ENCODE results near the gene NOXO1. TPM values are rescaled to one million over a fixed set of nuclear protein-coding genes. Genes with fewer than 3 reads are reported as not detected.
A peak's percentile ranks its signal among the peaks of the same experiment; 100 is the strongest.

The NOXO1 gene
- total and polyA plus RNA-seq, 5 donors: 0.29 TPM; not detected in 4

DNA sequence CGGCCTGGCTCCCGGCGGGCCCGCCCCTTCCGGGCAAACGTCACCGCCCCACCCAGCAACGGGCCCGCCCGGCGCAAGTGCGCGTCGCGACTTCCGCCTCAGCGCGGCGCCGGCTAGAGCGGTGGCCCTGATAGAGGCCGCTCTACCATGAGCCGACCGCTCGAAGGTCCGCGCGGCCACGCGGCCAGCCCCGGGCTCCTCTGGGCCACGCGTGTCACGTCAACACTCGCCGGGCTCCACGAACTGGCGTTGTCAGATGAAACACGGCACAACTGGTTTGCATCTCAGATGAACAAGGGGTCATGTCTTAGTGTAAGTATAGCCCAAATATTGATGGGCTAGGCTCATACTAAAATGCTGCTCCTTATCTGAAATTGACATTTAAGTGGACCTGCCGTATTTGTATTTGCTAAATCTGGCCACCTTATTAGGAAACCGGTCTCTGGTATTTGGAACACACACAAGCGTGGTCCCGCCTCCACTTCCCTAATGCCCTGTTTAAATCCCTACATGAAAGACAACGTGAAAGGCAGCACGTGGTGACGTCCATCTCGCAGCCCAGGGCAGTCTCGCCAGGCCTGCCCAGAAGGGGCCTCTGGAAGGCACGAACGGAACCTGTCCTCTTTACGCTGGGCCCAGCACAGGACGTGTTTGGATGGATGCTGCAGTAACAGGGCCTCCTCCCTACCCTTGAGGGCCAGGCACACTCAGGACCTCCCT, 28.7 kb upstream of the NOXO1 start, which contains the start of gene ZNF598:
TSS of gene ZNF598 (minus strand) at position 31 of the 720 bp plus-strand sequence.
- 1% methylated on average over 52 of the region's 52 CpGs for WGBS
- peak; percentile 87 to 95 (median 94) for DNase-seq
- intact Hi-C loops (cut with DNase I): no loop called here
- Histone ChIP-seq H3K4me1 (ENCODE audit: control insufficient read depth, insufficient read depth, low read length) (peaks cover 14% of the 10 kb centered on the region), H3K4me3 (ENCODE audit: low read length) (peak within 1 kb of the TSS; percentile 95), H3K9me3 (ENCODE audit: control insufficient read depth, low read length) (no peaks in the 10 kb centered on the region), H3K27ac (ENCODE audit: low read length) (peak within 1 kb of the TSS; percentile 84), H3K27me3 (ENCODE audit: control insufficient read depth, insufficient read depth) (no peaks in the 10 kb centered on the region)
- ATAC-seq: peak; percentile 93 to 96

DNA sequence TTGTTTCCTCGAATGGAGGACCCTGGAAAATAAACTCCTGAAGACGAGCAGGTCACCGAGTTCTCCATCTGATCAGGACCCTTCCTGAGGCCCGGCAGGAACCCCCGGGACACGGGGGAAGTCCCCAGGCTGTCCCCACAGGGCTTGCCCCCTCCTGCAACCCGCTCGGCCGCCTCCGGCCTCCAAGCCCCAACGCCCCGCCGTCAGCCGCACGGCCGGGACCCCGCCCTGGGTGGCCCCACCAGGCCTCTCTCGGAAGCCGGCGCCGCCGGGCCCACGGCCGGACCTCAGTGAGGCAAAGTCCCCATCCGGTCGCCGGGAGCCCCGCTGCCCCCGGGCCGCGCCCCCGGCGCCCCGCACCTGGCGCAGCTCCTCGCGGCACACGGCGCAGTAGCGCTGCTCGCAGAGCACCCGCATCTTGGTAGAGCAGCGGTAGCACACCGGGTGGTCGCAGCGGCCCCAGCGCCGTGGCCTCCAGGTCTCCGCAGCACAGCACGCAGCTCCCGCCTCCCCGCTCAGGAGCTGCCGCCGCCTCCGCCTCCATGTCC, 28.0 kb upstream of the NOXO1 start:
- peaks cover 14% of the 10 kb centered on the region for H3K4me1 ChIP-seq (ENCODE audit: control insufficient read depth, insufficient read depth, low read length)
- peak overlapping the region; percentile 95 for H3K4me3 ChIP-seq (ENCODE audit: low read length)
- peak overlapping the region; percentile 84 for H3K27ac ChIP-seq (ENCODE audit: low read length)
- H3K27me3 ChIP-seq (ENCODE audit: control insufficient read depth, insufficient read depth): no peaks in the 10 kb centered on the region
- ATAC-seq (peak; percentile 10 to 15), DNase-seq (peak in 1 of 3 donors; percentile 71)
- intact Hi-C loops (cut with DNase I): no loop called here
- H3K9me3 ChIP-seq (ENCODE audit: control insufficient read depth, low read length): no peaks in the 10 kb centered on the region
- under 1% methylated on average over 55 of the region's 55 CpGs for WGBS

DNA sequence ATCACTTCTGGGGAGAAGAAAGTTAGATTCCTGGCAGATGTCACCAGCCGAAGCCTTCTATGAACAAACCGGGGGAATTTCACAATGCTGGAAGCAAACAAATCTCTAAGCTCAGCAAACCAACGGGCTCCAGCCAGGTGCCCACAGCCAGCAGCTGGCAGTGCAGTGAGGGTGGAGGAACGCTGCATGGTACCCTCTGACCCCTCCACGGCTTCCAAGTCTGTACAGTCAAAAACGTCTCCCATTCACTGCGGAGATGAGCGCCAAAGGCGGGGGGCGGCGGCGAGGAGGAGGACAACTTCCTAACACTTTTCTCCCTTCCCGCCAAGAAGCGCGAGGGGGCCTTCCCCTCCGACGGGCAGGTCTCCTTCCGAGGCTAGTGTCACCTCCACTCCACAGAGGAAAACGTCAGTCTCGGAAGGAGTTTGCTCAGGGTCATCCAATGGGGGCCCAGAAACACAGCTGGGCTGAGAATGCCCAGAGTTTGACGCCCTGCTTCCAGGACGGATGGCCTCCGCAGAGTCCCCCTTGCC, 27.4 kb upstream of the NOXO1 start:
- Histone ChIP-seq H3K4me1 (ENCODE audit: control insufficient read depth, insufficient read depth, low read length) (peaks cover 14% of the 10 kb centered on the region), H3K4me3 (ENCODE audit: low read length) (peak overlapping the region; percentile 95), H3K27ac (ENCODE audit: low read length) (peak overlapping the region; percentile 84), H3K27me3 (ENCODE audit: control insufficient read depth, insufficient read depth) (no peaks in the 10 kb centered on the region), H3K9me3 (ENCODE audit: control insufficient read depth, low read length) (no peaks in the 10 kb centered on the region)
- DNase-seq (peak in 1 of 3 donors; percentile 43), ATAC-seq (no peak)
- intact Hi-C loops (cut with DNase I): no loop called here
- 4% methylated on average over 23 of the region's 23 CpGs for WGBS

DNA sequence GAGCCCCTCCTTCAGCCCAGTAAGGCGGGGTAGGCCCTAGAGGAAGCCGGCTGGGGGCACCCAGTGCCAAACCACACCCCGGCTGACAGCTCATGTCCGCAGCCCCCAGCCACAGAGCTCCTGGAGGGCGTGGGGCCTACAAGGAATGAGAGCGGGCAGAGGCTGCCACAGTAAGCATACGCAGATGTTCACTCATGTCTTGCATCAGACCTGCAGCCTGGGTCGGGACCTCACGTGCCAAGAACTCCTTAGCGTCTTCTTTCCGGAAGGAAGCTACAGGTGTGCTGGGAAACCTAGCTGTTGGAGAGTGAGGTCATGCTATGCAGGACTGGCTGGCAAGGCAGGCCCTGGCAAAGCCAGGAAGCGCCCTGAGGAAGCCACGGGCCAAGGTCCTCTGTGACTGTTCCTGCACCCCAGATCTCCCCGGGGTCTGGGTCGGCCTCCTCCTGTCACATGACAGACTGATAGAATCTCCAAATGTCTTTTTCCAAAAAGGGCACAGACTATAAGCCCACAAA, 26.8 kb upstream of the NOXO1 start:
- no peak for ATAC-seq
- 47% methylated on average over 15 of the region's 15 CpGs for WGBS
- no peak overlapping the region for H3K27ac ChIP-seq (ENCODE audit: low read length)
- DNase-seq: peak in 1 of 3 donors; percentile 71
- no peak overlapping the region for H3K4me3 ChIP-seq (ENCODE audit: low read length)
- intact Hi-C loops (cut with DNase I): no loop called here
- no peaks in the 10 kb centered on the region for H3K27me3 ChIP-seq (ENCODE audit: control insufficient read depth, insufficient read depth)
- no peaks in the 10 kb centered on the region for H3K9me3 ChIP-seq (ENCODE audit: control insufficient read depth, low read length)
- H3K4me1 ChIP-seq (ENCODE audit: control insufficient read depth, insufficient read depth, low read length): peaks cover 14% of the 10 kb centered on the region

DNA sequence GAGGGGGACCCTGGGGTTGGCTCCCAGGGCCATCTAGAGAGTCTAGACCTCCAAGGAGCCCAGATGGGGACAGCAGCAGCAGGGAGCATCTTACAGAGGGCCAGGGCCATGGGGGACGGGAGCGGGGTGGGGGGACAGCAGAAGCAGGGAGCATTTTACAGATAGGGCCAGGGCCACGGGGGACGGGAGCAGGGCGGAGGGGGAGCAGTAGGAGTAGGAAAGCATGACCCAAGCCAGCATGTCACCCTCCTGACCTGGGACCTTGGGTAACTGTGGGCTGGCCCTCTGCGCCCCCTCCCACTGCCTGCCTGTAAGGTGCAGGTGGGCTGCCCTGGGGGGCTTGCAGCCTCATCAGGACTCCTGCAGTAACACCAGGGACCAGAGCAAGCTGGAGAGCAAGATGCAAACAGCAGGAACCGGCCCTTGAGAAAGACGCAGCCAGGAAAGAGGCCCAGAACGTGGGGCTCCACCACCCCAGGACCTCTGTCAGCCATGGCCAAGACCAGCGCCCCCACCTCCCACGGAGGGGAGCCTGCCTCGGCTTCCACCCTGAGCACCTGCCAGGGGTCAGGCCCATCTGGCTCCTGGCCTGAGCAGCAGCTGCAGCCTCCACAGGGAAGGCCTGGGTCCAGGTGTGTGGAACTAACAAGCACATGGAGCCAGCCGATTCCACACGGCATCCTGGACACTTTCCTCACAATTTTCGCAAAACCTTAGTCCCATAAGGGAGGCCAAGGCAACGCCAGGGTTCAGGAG, 26.0 kb upstream of the NOXO1 start:
- Histone ChIP-seq H3K4me1 (ENCODE audit: control insufficient read depth, insufficient read depth, low read length) (peaks cover 14% of the 10 kb centered on the region), H3K27me3 (ENCODE audit: control insufficient read depth, insufficient read depth) (no peaks in the 10 kb centered on the region), H3K27ac (ENCODE audit: low read length) (no peak overlapping the region), H3K9me3 (ENCODE audit: control insufficient read depth, low read length) (no peaks in the 10 kb centered on the region), H3K4me3 (ENCODE audit: low read length) (no peak overlapping the region)
- ATAC-seq (no peak), DNase-seq (peak in 1 of 3 donors; percentile 53)
- WGBS: 75% methylated on average over 16 of the region's 16 CpGs
- intact Hi-C loops (cut with DNase I): no loop called here

DNA sequence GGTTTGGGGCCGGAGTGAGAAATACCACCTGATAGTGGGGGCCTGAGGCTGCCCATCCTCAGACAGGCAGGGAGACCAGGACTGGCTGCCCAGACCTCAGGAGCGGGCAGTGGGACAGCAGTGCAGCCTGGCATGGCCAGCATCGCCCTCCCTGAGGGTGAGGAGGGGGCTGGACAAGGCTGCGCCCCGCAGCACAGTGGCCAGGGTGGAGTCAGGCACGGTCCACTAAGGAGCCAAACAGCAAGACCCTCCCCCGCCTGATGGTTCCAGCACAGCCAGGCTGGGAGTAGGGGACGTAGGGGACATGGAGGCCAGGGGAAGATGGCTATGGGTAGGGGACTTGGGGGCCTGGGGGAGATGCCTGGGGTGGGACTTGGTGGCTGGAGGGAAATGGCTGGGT, 25.0 kb upstream of the NOXO1 start:
- no peak overlapping the region for H3K4me3 ChIP-seq (ENCODE audit: low read length)
- H3K9me3 ChIP-seq (ENCODE audit: control insufficient read depth, low read length): no peaks in the 10 kb centered on the region
- 89% methylated on average over 8 of the region's 8 CpGs for WGBS
- no peak overlapping the region for H3K27ac ChIP-seq (ENCODE audit: low read length)
- peaks cover 14% of the 10 kb centered on the region for H3K4me1 ChIP-seq (ENCODE audit: control insufficient read depth, insufficient read depth, low read length)
- no peak for ATAC-seq
- intact Hi-C loops (cut with DNase I): no loop called here
- peak in 1 of 3 donors; percentile 41 for DNase-seq
- no peaks in the 10 kb centered on the region for H3K27me3 ChIP-seq (ENCODE audit: control insufficient read depth, insufficient read depth)

DNA sequence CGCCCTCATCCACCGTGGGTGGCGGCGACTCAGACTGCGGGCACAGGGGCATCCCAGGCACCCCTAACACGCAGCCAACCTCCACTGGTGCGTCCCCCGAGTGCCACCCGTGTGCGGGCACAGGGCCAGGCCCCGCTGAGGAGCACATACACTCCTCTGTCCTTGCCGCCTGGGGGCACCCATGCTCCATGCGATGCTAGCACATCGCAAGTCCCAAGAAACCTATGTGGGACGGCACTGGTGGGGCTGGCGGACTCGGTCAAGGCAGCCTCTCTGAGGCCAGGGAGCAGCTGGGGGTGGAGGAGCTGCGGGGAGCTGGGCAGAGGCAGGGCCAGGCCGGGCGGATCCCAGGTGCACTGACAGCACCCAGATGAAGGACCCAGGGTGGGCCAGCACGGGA, 24.4 kb upstream of the NOXO1 start:
- no peak for ATAC-seq
- no peaks in the 10 kb centered on the region for H3K9me3 ChIP-seq (ENCODE audit: control insufficient read depth, low read length)
- whole genome bisulfite sequencing: 75% methylated on average over 21 of the region's 21 CpGs
- intact Hi-C loops (cut with DNase I): no loop called here
- H3K27me3 ChIP-seq (ENCODE audit: control insufficient read depth, insufficient read depth): no peaks in the 10 kb centered on the region
- peaks cover 14% of the 10 kb centered on the region for H3K4me1 ChIP-seq (ENCODE audit: control insufficient read depth, insufficient read depth, low read length)
- DNase-seq: peak in 2 of 3 donors; percentile 60 to 61
- H3K4me3 ChIP-seq (ENCODE audit: low read length): no peak overlapping the region
- no peak overlapping the region for H3K27ac ChIP-seq (ENCODE audit: low read length)

DNA sequence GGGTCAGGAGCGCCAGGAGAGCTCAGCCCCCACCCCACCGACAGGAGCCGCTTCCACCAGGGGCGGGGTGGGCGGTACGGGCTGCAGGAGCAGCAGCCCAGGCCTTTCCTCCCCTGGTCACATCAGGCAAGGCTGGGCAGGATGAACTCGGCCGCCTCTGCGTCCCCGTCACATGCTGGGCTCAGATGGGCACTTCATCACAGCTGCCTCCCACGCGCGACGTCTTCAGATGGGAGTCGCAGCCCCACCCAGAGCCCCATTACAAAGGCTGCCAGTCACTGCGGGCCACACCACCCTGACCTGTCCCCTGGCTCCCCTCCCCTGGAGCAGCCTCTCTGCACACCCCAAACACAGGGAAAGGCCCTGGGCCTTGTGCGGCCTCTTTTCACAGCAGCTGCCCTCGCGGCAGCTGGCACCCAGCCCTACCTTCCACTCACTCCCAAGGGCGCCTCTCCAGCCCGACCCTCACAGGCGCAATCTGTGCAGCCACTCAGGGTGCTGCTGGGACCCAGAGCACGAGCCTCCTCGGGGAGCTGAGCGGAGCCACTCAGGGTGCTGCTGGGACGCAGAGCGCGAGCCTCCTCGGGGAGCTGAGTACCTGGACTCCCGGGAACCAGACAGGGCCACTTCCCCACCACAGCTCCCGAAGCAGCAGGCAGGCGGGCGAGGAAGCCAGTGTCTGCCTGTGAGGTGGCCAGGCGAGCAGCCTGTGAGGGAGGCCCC, 23.7 kb upstream of the NOXO1 start:
- H3K27ac ChIP-seq (ENCODE audit: low read length): no peak overlapping the region
- DNase-seq (peak in 2 of 3 donors; percentile 55 to 62), ATAC-seq (no peak)
- H3K27me3 ChIP-seq (ENCODE audit: control insufficient read depth, insufficient read depth): no peaks in the 10 kb centered on the region
- 81% methylated on average over 34 of the region's 34 CpGs for WGBS
- intact Hi-C loops (cut with DNase I): loop anchor here in 1 of 4 donors (5.0 kb wide), 1 partner anchor 147 kb away; no protein-coding TSS in a partner anchor
- H3K4me3 ChIP-seq (ENCODE audit: low read length): no peak overlapping the region
- H3K4me1 ChIP-seq (ENCODE audit: control insufficient read depth, insufficient read depth, low read length): peaks cover 12% of the 10 kb centered on the region
- H3K9me3 ChIP-seq (ENCODE audit: control insufficient read depth, low read length): no peaks in the 10 kb centered on the region

DNA sequence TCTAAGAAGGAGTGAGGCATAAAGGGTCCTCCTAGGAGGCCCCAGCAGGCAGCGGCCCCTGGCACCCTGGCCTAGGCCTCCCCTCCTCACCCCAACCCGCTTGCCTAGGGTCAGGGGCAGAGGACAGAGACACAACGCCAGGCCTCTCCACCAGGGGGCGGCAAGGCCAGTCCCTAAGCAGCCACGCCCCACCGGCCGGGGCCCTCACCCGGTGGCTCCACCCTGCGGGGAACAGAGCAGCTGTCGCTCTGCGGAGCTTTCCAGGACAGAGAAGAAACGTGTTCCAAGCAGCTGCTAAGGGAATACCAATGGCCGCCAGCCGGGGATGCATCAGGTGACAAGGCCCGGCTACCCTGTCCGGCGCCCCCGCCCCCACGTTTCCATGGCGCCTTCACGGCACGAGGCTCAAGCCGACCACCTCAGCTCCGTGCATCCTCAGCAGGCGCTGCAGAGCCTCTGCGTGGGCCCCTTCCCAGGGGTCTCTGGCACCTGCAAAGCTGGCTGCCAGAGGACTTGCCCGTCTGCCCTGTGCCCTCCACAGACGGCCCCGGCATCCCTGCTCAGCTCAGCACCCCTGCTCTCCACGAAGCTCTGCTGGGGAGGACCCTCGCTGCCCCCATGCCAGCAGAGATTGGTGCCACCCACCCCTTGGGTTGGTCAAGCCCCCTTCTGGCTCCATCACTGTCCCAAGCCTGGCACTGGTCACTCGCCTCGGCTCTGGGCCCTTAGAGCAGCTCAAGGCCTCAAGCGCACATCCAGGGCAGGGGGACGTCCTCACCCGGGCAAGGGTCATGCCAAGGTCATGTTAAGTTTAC, 22.8 kb upstream of the NOXO1 start:
- intact Hi-C loops (cut with DNase I): loop anchor here in 1 of 4 donors (5.0 kb wide), 1 partner anchor 148 kb away; no protein-coding TSS in a partner anchor
- peak; percentile 92 to 97 (median 96) for DNase-seq
- H3K9me3 ChIP-seq (ENCODE audit: control insufficient read depth, low read length): no peaks in the 10 kb centered on the region
- peaks cover 12% of the 10 kb centered on the region for H3K4me1 ChIP-seq (ENCODE audit: control insufficient read depth, insufficient read depth, low read length)
- ATAC-seq: peak; percentile 80 to 82
- no peaks in the 10 kb centered on the region for H3K27me3 ChIP-seq (ENCODE audit: control insufficient read depth, insufficient read depth)
- 27% methylated on average over 36 of the region's 36 CpGs for WGBS
- no peak overlapping the region for H3K4me3 ChIP-seq (ENCODE audit: low read length)
- H3K27ac ChIP-seq (ENCODE audit: low read length): no peak overlapping the region

Data from right cardiac atrium (tissue), 5 donors.